HG03342 (cell line): ENCODE measurements around the gene RYR1.
"Not testable (repeated sequence)": the region's sequence is repeated elsewhere in the genome, so short reads cannot be mapped to it uniquely, and the experiment has no call there.

ENCODE experiments used
- ATAC-seq: cut with Tn5 transposase; IDR thresholded peaks from one replicate; pipeline ENCODE4 v1.9.1; 2021; ENCODE audit warnings: mild to moderate bottlenecking, moderate library complexity; ENCODE audit not compliant: unreplicated experiment

RYR1 gene

DNA sequence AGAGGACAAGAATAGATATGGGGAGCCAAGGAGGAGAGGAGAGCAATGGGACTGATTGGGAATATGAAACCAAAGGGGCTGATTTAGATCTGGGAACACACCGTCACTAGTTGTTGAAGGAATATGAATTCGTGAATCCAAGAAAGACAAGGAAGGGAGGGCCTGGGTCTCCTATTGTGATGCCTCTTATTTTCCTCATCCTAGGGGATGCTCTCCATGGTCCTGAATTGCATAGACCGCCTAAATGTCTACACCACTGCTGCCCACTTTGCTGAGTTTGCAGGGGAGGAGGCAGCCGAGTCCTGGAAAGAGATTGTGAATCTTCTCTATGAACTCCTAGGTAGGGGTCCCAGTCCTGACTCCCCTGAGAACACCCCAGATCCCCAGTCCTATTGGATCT, 21.5 kb downstream of the RYR1 start:
- no peak for ATAC-seq

DNA sequence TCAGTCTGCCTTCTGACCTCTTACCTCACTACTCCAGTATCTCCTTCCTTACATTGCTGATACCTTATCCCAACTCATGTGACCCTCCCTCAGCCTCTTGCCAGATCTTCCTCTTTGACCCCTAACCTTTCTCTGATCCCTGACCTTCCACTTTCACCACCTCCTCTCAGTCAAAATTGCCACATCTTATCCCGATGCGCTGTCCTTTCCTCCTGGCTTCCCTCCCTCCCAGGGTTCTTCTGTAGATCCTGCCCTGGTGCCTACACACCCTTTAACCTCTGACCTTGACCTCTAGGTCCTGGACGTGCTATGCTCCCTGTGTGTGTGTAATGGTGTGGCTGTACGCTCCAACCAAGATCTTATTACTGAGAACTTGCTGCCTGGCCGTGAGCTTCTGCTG, 23.7 kb downstream of the RYR1 start:
- no peak for ATAC-seq

DNA sequence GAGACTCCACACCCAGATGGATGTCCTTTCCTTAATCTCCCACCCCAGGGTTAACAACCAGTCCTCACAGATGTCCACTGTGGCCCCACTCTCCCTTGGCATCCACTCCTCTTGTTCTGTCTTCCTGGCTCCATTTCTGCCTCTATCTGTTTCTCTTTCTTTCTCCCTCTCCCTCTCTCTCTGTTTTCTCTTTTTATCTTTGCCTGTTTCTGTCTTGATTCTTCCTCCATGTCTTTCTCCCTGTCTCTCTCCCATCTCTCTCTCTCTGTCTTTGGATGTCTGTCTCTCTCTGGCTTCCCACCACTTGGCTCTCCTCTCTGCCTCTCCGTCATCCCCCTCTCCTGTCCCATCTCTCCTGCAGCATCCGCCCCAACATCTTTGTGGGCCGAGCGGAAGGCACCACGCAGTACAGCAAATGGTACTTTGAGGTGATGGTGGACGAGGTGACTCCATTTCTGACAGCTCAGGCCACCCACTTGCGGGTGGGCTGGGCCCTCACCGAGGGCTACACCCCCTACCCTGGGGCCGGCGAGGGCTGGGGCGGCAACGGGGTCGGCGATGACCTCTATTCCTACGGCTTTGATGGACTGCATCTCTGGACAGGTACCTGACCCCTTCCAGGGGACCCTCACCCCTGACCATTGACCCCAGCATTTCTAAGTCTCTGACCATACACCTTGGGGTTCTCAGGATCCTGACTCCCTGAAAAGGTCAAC, 24.4 kb downstream of the RYR1 start:
- ATAC-seq = no peak

DNA sequence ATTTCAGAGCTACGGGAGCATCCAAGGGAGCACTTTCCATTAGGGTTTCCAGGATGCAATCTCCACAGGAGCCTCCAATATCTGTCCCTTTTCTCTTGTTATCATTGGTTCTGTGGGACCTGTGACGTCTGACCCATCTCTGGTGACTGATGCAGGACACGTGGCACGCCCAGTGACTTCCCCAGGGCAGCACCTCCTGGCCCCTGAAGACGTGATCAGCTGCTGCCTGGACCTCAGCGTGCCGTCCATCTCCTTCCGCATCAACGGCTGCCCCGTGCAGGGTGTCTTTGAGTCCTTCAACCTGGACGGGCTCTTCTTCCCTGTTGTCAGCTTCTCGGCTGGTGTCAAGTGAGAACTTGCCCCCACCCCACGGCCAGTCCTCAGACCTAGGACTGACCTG, 25.5 kb downstream of the RYR1 start:
- no peak for ATAC-seq

DNA sequence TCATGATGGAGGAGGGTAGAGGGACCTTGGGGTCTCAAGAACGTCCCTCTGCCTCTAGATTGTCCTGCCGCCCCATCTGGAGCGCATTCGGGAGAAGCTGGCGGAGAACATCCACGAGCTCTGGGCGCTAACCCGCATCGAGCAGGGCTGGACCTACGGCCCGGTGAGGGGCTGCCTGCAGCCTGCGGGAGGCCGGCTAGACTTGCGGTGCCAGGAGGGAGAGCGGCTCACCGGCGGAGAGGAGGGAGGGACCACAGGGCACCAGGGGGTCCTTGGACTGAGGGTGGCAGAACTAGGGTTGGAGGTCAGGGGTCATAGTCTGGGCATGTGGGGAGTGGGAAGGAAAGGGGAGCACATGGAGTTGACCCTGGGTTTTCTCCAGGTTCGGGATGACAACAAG, 29.9 kb downstream of the RYR1 start:
- no peak for ATAC-seq

DNA sequence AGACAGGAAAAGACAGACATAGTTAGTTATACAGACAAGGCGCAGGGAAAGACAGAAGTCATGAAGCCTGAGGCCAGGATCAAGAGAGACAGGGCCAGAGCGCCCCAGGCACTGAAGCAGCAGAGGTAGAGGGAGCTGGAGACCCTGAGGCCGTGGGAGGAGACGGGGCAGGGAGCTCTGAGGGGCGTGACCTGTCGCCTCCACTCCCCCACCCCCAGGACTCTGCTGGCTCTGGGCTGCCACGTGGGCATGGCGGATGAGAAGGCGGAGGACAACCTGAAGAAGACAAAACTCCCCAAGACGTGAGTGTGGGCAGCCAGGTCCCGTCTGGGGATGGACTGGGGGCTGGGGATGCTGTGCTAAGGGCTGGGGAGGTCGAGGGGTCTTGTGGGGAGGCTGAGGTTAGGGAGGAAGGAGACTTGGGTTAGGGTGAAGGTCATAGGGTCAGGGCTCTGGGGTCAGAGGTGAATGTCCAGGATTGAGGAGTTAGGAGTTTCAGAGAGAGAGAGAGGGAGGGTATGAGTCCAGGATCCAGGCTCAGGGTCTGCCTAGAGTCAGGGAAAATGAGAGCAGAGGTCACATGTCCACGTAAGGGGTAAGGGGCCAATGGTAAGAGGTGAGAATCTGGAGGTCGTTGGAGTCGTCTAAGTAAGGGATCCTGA, 31.1 kb downstream of the RYR1 start:
- no peak for ATAC-seq

DNA sequence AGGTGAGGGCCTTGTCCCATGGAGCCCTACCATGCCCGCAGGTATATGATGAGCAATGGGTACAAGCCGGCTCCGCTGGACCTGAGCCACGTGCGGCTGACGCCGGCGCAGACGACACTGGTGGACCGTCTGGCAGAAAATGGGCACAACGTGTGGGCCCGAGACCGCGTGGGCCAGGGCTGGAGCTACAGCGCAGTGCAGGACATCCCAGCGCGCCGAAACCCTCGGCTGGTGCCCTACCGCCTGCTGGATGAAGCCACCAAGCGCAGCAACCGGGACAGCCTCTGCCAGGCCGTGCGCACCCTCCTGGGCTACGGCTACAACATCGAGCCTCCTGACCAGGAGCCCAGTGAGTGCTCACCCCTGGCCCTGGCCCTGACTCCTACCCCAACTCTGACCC, 32.6 kb downstream of the RYR1 start:
- no peak for ATAC-seq

DNA sequence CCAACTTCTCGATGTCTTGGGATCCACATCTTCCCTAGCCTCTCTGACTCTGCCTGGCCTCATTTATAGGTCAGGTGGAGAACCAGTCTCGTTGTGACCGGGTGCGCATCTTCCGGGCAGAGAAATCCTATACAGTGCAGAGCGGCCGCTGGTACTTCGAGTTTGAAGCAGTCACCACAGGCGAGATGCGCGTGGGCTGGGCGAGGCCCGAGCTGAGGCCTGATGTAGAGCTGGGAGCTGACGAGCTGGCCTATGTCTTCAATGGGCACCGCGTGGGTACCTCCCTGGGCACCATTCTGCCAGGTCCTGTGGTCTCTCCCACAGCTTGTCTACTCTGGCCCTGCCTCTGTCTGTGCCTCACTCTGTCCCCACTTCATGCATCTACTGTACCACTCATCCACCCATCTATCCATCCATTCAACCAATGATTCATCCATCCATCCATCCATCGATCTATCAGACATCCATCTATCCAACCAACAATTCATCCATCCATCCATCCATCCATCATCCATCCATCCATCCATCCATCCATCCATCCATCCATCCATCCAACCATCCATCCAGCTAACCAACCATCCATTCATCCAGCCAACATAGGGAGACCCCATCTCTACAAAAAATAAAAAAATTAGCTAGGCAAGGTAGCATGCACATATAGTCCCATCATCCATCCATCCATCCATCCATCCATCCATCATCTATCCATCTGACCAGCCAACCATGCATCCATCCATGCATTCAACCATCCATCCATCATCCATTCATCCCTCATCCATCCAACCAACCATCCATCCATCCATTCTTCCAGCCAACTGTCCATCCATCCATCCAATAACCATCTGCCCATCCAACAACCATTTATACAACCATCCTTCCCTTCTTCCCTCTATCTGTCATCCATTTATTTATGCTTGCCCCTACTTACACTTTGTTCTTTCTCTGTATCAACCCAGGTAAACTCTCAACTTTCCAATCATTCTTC, 34.3 kb downstream of the RYR1 start:
- no peak for ATAC-seq

DNA sequence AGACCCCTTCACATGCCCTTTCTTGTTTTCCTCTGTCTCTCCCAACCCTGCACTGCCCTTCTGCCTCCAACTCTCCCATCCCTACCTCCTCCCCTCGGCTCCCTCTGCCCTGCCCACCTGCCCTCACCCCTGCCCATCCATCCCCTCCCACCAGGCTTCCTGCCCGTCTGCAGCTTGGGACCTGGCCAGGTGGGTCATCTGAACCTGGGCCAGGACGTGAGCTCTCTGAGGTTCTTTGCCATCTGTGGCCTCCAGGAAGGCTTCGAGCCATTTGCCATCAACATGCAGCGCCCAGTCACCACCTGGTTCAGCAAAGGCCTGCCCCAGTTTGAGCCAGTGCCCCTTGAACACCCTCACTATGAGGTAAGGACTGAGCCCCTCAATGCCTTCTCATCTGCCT, 35.7 kb downstream of the RYR1 start:
- ATAC-seq = no peak

DNA sequence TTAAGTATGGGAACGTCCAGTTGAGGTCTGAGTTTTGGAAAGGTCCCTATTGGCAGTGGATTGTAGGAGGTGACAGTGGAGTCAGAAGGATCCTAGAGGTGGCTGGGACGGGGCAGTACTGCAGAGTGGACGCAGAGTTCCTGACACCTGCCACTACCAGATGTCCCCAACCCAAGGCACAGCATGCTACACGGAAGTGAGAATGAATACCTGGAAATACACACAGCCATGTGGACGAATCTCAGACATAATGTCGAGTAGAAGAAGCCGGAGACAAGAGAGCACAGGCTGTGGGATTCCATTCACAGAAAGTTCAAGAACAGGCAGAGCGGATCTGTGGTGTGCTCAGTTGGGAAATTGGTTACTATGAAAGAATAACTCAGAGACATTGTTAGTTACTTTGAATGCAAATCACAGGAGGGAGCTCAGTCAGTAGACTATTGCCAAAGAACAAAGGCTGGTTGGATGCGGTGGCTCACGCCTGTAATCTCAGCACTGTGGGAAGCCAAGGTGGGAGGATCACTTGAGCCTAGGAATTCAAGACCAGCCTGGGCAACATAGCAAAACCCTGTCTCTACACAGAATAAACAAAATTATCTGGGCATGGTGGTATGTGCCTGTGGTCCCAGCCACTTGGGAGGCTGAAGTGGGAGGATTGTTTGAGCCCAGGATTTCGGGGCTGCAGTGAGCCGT, 37.4 kb downstream of the RYR1 start:
- ATAC-seq = no peak

DNA sequence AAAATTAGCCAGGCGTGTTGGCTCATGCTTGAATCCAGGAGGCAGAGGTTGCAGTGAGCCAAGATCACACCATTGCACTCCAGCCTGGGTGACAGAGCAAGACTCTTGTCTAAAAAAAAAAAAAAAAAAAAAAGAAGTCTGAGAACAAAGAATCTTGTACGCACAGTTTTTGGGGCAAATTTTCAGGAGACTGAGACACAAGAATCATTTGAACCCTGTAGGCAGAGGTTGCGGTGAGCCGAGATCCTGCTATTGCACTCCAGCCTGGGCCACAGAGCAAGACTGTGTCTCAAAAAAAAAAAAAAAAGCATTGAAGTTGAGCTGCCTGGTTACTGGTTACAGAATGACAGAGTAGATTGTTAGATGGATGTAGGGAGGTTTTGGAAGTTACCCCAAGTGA, 39.2 kb downstream of the RYR1 start:
- ATAC-seq = not testable (repeated sequence)

DNA sequence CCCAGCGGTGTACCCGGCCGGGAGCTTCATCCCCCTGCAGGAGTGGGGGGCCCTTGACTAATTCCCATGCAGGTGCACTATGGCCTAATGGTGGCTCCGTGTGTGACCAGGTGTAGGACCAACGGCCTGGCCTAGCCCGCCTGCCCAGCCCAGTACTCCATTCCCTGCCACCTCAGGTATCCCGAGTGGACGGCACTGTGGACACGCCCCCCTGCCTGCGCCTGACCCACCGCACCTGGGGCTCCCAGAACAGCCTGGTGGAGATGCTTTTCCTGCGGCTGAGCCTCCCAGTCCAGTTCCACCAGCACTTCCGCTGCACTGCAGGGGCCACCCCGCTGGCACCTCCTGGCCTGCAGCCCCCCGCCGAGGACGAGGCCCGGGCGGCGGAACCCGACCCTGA, 39.7 kb downstream of the RYR1 start:
- ATAC-seq = no peak

DNA sequence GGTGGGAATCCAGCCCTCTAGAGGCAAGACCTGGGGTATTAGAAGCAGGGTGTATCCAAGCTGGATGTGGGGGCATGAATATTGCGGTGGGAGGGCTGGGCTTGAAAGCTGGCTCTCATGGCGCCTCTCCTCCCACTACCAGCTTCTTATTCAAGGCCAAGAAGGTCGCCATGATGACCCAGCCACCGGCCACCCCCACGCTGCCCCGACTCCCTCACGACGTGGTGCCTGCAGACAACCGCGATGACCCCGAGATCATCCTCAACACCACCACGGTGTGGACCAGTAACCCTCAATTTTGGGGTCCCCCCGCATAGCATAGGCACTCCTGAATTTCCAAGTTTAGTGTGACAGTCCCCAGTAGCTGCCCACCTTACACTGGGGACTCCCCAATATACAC, 41.7 kb downstream of the RYR1 start:
- ATAC-seq = no peak

DNA sequence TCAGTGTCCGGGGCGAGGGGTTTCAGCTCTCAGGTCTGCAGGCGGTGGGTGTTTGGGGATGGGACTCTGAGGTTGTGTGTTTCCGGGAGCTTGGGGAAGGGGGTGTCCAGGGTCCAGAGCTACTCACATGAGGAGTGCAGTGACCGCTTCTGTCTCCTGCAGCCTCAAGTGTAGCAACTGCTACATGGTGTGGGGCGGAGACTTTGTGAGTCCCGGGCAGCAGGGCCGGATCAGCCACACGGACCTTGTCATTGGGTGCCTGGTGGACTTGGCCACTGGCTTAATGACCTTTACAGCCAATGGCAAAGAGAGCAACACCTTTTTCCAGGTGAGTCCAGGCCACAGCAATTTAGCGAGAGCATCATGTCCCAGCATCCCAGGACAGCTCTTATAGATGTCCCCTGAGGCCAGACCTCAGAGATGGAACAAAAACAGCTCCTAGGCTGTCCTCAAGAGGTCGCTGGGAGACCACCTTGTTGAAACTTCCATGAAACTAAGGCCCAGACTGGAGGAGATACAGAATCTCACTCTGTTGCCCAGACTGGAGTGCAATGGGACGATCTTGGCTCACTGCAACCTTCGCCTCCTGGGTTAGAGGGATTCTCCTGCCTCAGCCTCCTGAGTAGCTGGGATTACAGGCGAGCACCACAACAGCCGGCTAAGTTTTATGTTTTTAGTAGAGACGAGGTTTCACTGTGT, 44.9 kb downstream of the RYR1 start:
- ATAC-seq = no peak

DNA sequence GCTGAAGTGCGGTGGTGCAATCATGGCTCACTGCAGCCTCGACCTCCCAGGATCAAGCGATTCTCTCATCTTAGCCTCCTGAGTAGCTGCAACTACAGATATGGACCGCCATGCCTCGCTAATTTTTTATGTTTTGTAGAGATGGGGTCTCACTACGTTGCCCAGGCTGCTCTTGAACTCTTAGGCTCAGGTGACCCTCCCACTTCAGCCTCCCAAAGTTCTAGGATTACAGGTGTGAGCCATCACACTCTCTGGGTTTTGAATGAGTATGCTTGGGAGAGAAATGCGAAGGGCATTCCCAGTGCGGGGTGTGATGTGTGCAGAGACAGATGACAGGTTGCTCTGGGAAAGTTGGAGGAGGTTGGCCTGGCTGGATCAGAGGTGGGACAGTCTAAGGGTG, 49.0 kb downstream of the RYR1 start:
- ATAC-seq = no peak

DNA sequence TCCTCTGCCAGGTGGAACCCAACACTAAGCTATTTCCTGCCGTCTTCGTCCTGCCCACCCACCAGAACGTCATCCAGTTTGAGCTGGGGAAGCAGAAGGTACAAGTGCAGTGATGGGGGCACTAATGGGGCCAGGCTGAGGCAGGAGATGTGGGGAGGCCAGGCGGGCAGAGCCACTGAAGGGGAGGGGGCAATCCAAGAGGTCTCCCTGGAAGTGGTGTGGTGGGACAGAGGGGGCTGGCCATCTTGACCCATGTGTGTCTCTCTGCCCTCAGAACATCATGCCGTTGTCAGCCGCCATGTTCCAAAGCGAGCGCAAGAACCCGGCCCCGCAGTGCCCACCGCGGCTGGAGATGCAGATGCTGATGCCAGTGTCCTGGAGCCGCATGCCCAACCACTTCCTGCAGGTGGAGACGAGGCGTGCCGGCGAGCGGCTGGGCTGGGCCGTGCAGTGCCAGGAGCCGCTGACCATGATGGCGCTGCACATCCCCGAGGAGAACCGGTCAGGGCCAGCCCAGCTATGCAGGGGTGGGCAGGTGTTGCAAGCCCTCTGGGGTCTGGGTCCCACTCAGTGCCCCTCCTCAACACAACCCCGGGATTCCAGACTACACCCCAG, 49.6 kb downstream of the RYR1 start:
- ATAC-seq = no peak

DNA sequence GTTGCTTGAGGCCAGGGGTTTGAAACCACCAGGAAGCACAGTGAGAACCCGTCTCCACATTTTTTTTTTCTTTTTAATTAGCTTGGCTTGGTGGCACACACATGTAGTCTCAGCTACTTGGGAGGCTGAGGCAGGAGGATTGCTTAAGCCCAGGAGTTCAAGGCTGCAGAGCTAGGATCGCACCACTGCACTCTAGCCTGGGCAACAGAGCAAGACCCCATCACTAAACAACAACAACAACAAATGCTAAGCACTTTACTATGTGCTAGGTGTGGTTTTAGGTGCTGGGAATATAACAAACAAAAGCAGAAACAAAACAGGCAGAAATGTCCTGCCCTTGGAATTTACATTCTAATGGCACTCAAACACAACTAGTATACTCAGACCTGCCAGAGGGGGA, 51.3 kb downstream of the RYR1 start:
- ATAC-seq = no peak

DNA sequence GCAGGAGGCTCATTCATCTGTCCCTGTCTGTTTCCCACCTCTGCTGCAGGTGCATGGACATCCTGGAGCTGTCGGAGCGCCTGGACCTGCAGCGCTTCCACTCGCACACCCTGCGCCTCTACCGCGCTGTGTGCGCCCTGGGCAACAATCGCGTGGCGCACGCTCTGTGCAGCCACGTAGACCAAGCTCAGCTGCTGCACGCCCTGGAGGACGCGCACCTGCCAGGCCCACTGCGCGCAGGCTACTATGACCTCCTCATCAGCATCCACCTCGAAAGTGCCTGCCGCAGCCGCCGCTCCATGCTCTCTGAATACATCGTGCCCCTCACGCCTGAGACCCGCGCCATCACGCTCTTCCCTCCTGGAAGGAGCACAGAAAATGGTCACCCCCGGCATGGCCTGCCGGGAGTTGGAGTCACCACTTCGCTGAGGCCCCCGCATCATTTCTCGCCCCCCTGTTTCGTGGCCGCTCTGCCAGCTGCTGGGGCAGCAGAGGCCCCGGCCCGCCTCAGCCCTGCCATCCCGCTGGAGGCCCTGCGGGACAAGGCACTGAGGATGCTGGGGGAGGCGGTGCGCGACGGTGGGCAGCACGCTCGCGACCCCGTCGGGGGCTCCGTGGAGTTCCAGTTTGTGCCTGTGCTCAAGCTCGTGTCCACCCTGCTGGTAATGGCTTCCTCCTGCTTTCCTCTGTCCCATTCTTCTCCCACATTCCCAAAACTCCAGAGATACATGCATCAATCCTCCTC, 52.2 kb downstream of the RYR1 start:
- no peak for ATAC-seq

DNA sequence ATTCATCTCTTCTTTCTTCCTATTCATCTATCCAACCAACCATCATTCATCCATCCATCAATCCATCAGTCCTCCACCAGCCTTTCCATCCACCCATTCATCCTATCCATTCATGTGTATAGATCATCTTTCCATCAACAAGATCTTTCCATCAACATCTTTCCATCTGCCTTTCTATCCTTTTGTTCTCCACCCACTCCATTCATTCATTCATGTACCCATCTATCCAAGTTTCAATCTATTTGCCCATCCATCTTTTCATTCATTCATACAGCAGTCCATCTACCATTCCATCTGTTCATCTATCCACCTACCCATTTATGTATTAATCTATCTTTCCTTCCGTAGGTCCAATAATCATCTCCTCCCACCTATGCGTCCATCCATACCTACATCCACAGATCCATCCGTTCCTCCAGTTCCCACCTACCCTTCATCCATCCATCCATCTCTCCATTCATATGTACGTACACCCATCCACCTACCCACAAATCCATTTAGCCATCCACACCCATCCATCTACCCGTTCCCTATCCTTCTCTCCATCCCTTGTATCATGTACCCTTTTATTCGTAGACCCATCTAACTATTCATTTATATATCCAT, 53.3 kb downstream of the RYR1 start:
- ATAC-seq = no peak
